ENCODE results near the gene MAT1A. TPM values are rescaled to one million over a fixed set of nuclear protein-coding genes. Genes with fewer than 3 reads are reported as not detected.
"Not testable (repeated sequence)": the region's sequence is repeated elsewhere in the genome, so short reads cannot be mapped to it uniquely, and the experiment has no call there.

Gene MAT1A
- total and polyA plus RNA-seq, 2 donors from 2014 or later, result 1.1 to 2.9 TPM

- H3K4me3 ChIP-seq (ENCODE audit: low read length in 3 of 3); H3K4me1 ChIP-seq (ENCODE audit: control insufficient read depth in 2 of 3, insufficient read depth in 2 of 3, low read depth in 1 of 3, low read length in 3 of 3); H3K9me3 ChIP-seq (ENCODE audit: control insufficient read depth in 2 of 3, insufficient read depth in 1 of 3, low read length in 3 of 3); H3K27me3 ChIP-seq (ENCODE audit: control insufficient read depth, insufficient read depth, low read length); DNase-seq; H3K27ac ChIP-seq (ENCODE audit: low read depth in 2 of 2, low read length in 2 of 2); FAIRE-seq; H3K9ac ChIP-seq (ENCODE audit: low read length in 3 of 3); intact Hi-C loops (cut with DNase I); H3K36me3 ChIP-seq (ENCODE audit: control insufficient read depth in 2 of 3, insufficient read depth in 3 of 3, low read length in 3 of 3): not testable (repeated sequence)
Observed at GRCh38 chr10:80244371-80244770, 45.1 kb downstream of the MAT1A start.

GRCh38 chr10:80242341-80242740 lies 47.1 kb downstream of the MAT1A start:
- H3K9me3 ChIP-seq (ENCODE audit: control insufficient read depth in 2 of 3, insufficient read depth in 1 of 3, low read length in 3 of 3); H3K36me3 ChIP-seq (ENCODE audit: control insufficient read depth in 2 of 3, insufficient read depth in 3 of 3, low read length in 3 of 3); H3K4me3 ChIP-seq (ENCODE audit: low read length in 3 of 3); DNase-seq; H3K27ac ChIP-seq (ENCODE audit: low read depth in 2 of 2, low read length in 2 of 2); intact Hi-C loops (cut with DNase I); H3K27me3 ChIP-seq (ENCODE audit: control insufficient read depth, insufficient read depth, low read length); H3K9ac ChIP-seq (ENCODE audit: low read length in 3 of 3); H3K4me1 ChIP-seq (ENCODE audit: control insufficient read depth in 2 of 3, insufficient read depth in 2 of 3, low read depth in 1 of 3, low read length in 3 of 3); FAIRE-seq: not testable (repeated sequence)

GRCh38 chr10:80236457-80236856 lies 53.0 kb downstream of the MAT1A start:
- H3K27ac ChIP-seq (ENCODE audit: low read depth in 2 of 2, low read length in 2 of 2); H3K27me3 ChIP-seq (ENCODE audit: control insufficient read depth, insufficient read depth, low read length); FAIRE-seq; H3K4me1 ChIP-seq (ENCODE audit: control insufficient read depth in 2 of 3, insufficient read depth in 2 of 3, low read depth in 1 of 3, low read length in 3 of 3); H3K9me3 ChIP-seq (ENCODE audit: control insufficient read depth in 2 of 3, insufficient read depth in 1 of 3, low read length in 3 of 3); H3K9ac ChIP-seq (ENCODE audit: low read length in 3 of 3); DNase-seq; intact Hi-C loops (cut with DNase I); H3K4me3 ChIP-seq (ENCODE audit: low read length in 3 of 3); H3K36me3 ChIP-seq (ENCODE audit: control insufficient read depth in 2 of 3, insufficient read depth in 3 of 3, low read length in 3 of 3): not testable (repeated sequence)

GRCh38 chr10:80234331-80235235 lies 54.9 kb downstream of the MAT1A start:
- DNase-seq; H3K27me3 ChIP-seq (ENCODE audit: control insufficient read depth, insufficient read depth, low read length); H3K4me1 ChIP-seq (ENCODE audit: control insufficient read depth in 2 of 3, insufficient read depth in 2 of 3, low read depth in 1 of 3, low read length in 3 of 3); H3K9ac ChIP-seq (ENCODE audit: low read length in 3 of 3); H3K36me3 ChIP-seq (ENCODE audit: control insufficient read depth in 2 of 3, insufficient read depth in 3 of 3, low read length in 3 of 3); FAIRE-seq; intact Hi-C loops (cut with DNase I); H3K9me3 ChIP-seq (ENCODE audit: control insufficient read depth in 2 of 3, insufficient read depth in 1 of 3, low read length in 3 of 3); H3K4me3 ChIP-seq (ENCODE audit: low read length in 3 of 3); H3K27ac ChIP-seq (ENCODE audit: low read depth in 2 of 2, low read length in 2 of 2): not testable (repeated sequence)

- H3K9ac ChIP-seq (ENCODE audit: low read length in 3 of 3); H3K36me3 ChIP-seq (ENCODE audit: control insufficient read depth in 2 of 3, insufficient read depth in 3 of 3, low read length in 3 of 3); DNase-seq; intact Hi-C loops (cut with DNase I); H3K4me3 ChIP-seq (ENCODE audit: low read length in 3 of 3); H3K27me3 ChIP-seq (ENCODE audit: control insufficient read depth, insufficient read depth, low read length); H3K4me1 ChIP-seq (ENCODE audit: control insufficient read depth in 2 of 3, insufficient read depth in 2 of 3, low read depth in 1 of 3, low read length in 3 of 3); H3K27ac ChIP-seq (ENCODE audit: low read depth in 2 of 2, low read length in 2 of 2); H3K9me3 ChIP-seq (ENCODE audit: control insufficient read depth in 2 of 3, insufficient read depth in 1 of 3, low read length in 3 of 3): not testable (repeated sequence)
- peak; percentile 62 for FAIRE-seq
Observed at GRCh38 chr10:80233871-80234270, 55.6 kb downstream of the MAT1A start.

- intact Hi-C loops (cut with DNase I); H3K9me3 ChIP-seq (ENCODE audit: control insufficient read depth in 2 of 3, insufficient read depth in 1 of 3, low read length in 3 of 3); H3K36me3 ChIP-seq (ENCODE audit: control insufficient read depth in 2 of 3, insufficient read depth in 3 of 3, low read length in 3 of 3); FAIRE-seq; H3K27ac ChIP-seq (ENCODE audit: low read depth in 2 of 2, low read length in 2 of 2); H3K27me3 ChIP-seq (ENCODE audit: control insufficient read depth, insufficient read depth, low read length); H3K9ac ChIP-seq (ENCODE audit: low read length in 3 of 3); DNase-seq; H3K4me3 ChIP-seq (ENCODE audit: low read length in 3 of 3); H3K4me1 ChIP-seq (ENCODE audit: control insufficient read depth in 2 of 3, insufficient read depth in 2 of 3, low read depth in 1 of 3, low read length in 3 of 3): not testable (repeated sequence)
Observed at GRCh38 chr10:80226723-80227122, 62.7 kb downstream of the MAT1A start.

DNA sequence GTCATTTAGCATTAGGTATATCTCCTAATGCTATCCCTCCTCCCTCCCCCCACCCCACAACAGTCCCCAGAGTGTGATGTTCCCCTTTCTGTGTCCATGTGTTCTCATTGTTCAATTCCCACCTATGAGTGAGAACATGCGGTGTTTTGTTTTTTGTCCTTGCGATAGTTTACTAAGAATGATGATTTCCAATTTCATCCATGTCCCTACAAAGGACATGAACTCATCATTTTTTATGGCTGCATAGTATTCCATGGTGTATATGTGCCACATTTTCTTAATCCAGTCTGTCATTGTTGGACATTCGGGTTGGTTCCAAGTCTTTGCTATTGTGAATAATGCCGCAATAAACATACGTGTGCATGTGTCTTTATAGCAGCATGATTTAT lies 66.4 kb downstream of the MAT1A start:
- H3K36me3 ChIP-seq (ENCODE audit: control insufficient read depth in 2 of 3, insufficient read depth in 3 of 3, low read length in 3 of 3); H3K27me3 ChIP-seq (ENCODE audit: control insufficient read depth, insufficient read depth, low read length); FAIRE-seq; H3K9me3 ChIP-seq (ENCODE audit: control insufficient read depth in 2 of 3, insufficient read depth in 1 of 3, low read length in 3 of 3); H3K9ac ChIP-seq (ENCODE audit: low read length in 3 of 3); H3K4me3 ChIP-seq (ENCODE audit: low read length in 3 of 3); DNase-seq; H3K27ac ChIP-seq (ENCODE audit: low read depth in 2 of 2, low read length in 2 of 2); H3K4me1 ChIP-seq (ENCODE audit: control insufficient read depth in 2 of 3, insufficient read depth in 2 of 3, low read depth in 1 of 3, low read length in 3 of 3); intact Hi-C loops (cut with DNase I): not testable (repeated sequence)

Measured in kidney (tissue), 11 donors.